IMR-90 (cell line): Measurements from ENCODE around the gene MRM2. TPM values are rescaled to one million over a fixed set of nuclear protein-coding genes. Genes with fewer than 3 reads are reported as not detected.

ENCODE experiments used
- ATAC-seq: fragments of 200-7000 bp; cut with Tn5 transposase; 2 replicates; pipeline ENCODE4 v1.9.1; 2020; ENCODE audit warnings: low read depth, mild to moderate bottlenecking, moderate library complexity
- BruUV-seq: library from RNA; stranded (reverse); fragments of 400-500 nt; replicated peaks from 2 replicates; lab custom pipeline; 2021; lab: Mats Ljungman, UMichigan
- CTCF ChIA-PET: fragments of 300-600 bp; formaldehyde crosslinking; extraction: SDS; loops from one replicate; lab custom pipeline; 2021; ENCODE audit warnings: antibody characterized with exemption; lab: Yijun Ruan, JAX
- POLR2A ChIA-PET: fragments of 300-600 bp; sonication (Branson Sonifier 250); formaldehyde crosslinking; loops from one replicate; lab custom pipeline; 2022; ENCODE audit warnings: antibody characterized with exemption; ENCODE audit not compliant: unreplicated experiment; lab: Charles Lee
- DNase-seq: peaks from one replicate; pipeline ENCODE4 v3.0.0; 2013
- H2AFZ ChIP-seq: replicated peaks from 2 replicates; pipeline ENCODE3; 2013; ENCODE audit warnings: low read length, mild to moderate bottlenecking; ENCODE audit not compliant: poor library complexity
- H2AK5ac ChIP-seq: 2 replicates; pipeline ENCODE4 v1.6.1; 2013; ENCODE audit warnings: low read depth, low read length, inconsistent platforms
- H2AK9ac ChIP-seq: replicated peaks from 2 replicates; pipeline ENCODE3; 2013; ENCODE audit warnings: mild to moderate bottlenecking, low read depth, low read length, moderate library complexity; ENCODE audit not compliant: poor library complexity
- H2BK120ac ChIP-seq: 2 replicates; pipeline ENCODE4 v1.6.1; 2013; ENCODE audit warnings: low read depth, low read length, inconsistent platforms
- H2BK15ac ChIP-seq: 3 replicates; pipeline ENCODE4 v1.6.1; 2013; ENCODE audit warnings: low read depth, low read length, inconsistent platforms
- H2BK20ac ChIP-seq: 2 replicates; pipeline ENCODE4 v1.6.1; 2013; ENCODE audit warnings: low read depth, mild to moderate bottlenecking, inconsistent platforms, low read length, moderate library complexity
- H2BK5ac ChIP-seq: 2 replicates; pipeline ENCODE4 v1.6.1; 2013; ENCODE audit warnings: mild to moderate bottlenecking, low read depth, low read length, inconsistent platforms; ENCODE audit not compliant: poor library complexity, severe bottlenecking
- H3K14ac ChIP-seq: replicated peaks from 2 replicates; pipeline ENCODE4 v1.6.1; 2013; ENCODE audit warnings: low read depth, low read length, inconsistent platforms
- H3K18ac ChIP-seq: 2 replicates; pipeline ENCODE4 v1.6.1; 2013; ENCODE audit warnings: low read depth, low read length, control low read depth
- H3K23ac ChIP-seq: 2 replicates; pipeline ENCODE4 v1.6.1; 2013; ENCODE audit warnings: low read depth, low read length, inconsistent platforms
- H3K27ac ChIP-seq: 2 replicates; pipeline ENCODE4 v1.5.1; 2013; ENCODE audit warnings: mild to moderate bottlenecking, control low read depth, low read length; ENCODE audit not compliant: insufficient read depth
- H3K27me3 ChIP-seq: 2 replicates; pipeline ENCODE4 v1.6.1; 2013; ENCODE audit warnings: low read length; ENCODE audit not compliant: control insufficient read depth, insufficient read depth
- H3K36me3 ChIP-seq: 2 replicates; pipeline ENCODE4 v1.6.1; 2013; ENCODE audit warnings: low read length, mixed read lengths; ENCODE audit not compliant: control insufficient read depth, insufficient read depth
- H3K4ac ChIP-seq: 2 replicates; pipeline ENCODE4 v1.6.1; 2013; ENCODE audit warnings: low read depth, low read length, inconsistent platforms
- H3K4me1 ChIP-seq: 2 replicates; pipeline ENCODE4 v1.6.1; 2013; ENCODE audit warnings: low read length, mixed read lengths; ENCODE audit not compliant: control insufficient read depth, insufficient read depth
- H3K4me2 ChIP-seq: 2 replicates; pipeline ENCODE4 v1.6.1; 2013; ENCODE audit warnings: low read depth, mild to moderate bottlenecking, control low read depth, low read length, moderate library complexity
- H3K4me3 ChIP-seq: 2 replicates; pipeline ENCODE4 v1.5.1; 2013; ENCODE audit warnings: low read depth, mild to moderate bottlenecking, control low read depth, low read length, moderate library complexity; ENCODE audit not compliant: insufficient read depth
- H3K56ac ChIP-seq: 2 replicates; pipeline ENCODE4 v1.6.1; 2013; ENCODE audit warnings: low read length, inconsistent platforms; ENCODE audit not compliant: insufficient read depth; ENCODE audit errors: extremely low read depth
- H3K79me1 ChIP-seq, 2 experiments: 2 replicates each; pipeline ENCODE4 v1.6.1; 2013; ENCODE audit warnings: low read length in 2 of 2, inconsistent platforms in 1 of 2, low read depth in 1 of 2
- H3K9ac ChIP-seq: 2 replicates; pipeline ENCODE4 v1.6.1; 2013; ENCODE audit warnings: low read depth, low read length, control low read depth
- H3K9me1 ChIP-seq: 2 replicates; pipeline ENCODE4 v1.6.1; 2013; ENCODE audit warnings: low read length, inconsistent platforms; ENCODE audit not compliant: insufficient read depth
- H3K9me3 ChIP-seq: 2 replicates; pipeline ENCODE4 v1.6.1; 2013; ENCODE audit warnings: low read length; ENCODE audit not compliant: control insufficient read depth, insufficient read depth
- H4K20me1 ChIP-seq: 2 replicates; pipeline ENCODE4 v1.6.1; 2013; ENCODE audit warnings: low read length, inconsistent platforms; ENCODE audit not compliant: insufficient read depth
- H4K5ac ChIP-seq: 2 replicates; pipeline ENCODE4 v1.6.1; 2013; ENCODE audit warnings: mild to moderate bottlenecking, low read depth, low read length, control low read depth
- H4K8ac ChIP-seq, 2 experiments: 2 replicates each; pipeline ENCODE4 v1.6.1; 2013; ENCODE audit warnings: low read depth in 2 of 2, low read length in 2 of 2, control low read depth in 1 of 2, inconsistent platforms in 1 of 2
- H4K91ac ChIP-seq: 2 replicates; pipeline ENCODE4 v1.6.1; 2013; ENCODE audit warnings: low read depth, low read length, inconsistent platforms; ENCODE audit not compliant: insufficient read depth
- BHLHE40 ChIP-seq: fragments of 150-350 bp; IDR thresholded peaks from 2 replicates; pipeline ENCODE4 v1.6.1; 2016; ENCODE audit warnings: mild to moderate bottlenecking, low read depth, low read length
- CEBPB ChIP-seq: IDR thresholded peaks from 2 replicates; pipeline ENCODE4 v1.6.1; 2012; ENCODE audit warnings: low read depth, low read length, improper control_type of control experiment
- CHD1 ChIP-seq: IDR thresholded peaks from 2 replicates; pipeline ENCODE4 v1.6.1; 2012; ENCODE audit warnings: low read depth, low read length, improper control_type of control experiment
- CTCF ChIP-seq: conservative IDR thresholded peaks from 2 replicates; pipeline ENCODE4 v1.5.1; 2012; ENCODE audit warnings: mild to moderate bottlenecking, low read depth, low read length, improper control_type of control experiment
- ELK1 ChIP-seq: fragments of 150-350 bp; IDR thresholded peaks from 2 replicates; pipeline ENCODE4 v1.6.1; 2016; ENCODE audit warnings: low read depth, mild to moderate bottlenecking, low read length, moderate library complexity, borderline replicate concordance
- FOS ChIP-seq: fragments of 150-350 bp; IDR thresholded peaks from 2 replicates; pipeline ENCODE4 v1.6.1; 2016; ENCODE audit warnings: low read depth, low read length
- MAFK ChIP-seq: IDR thresholded peaks from 2 replicates; pipeline ENCODE4 v1.6.1; 2012; ENCODE audit warnings: low read depth, low read length, improper control_type of control experiment
- MAZ ChIP-seq: IDR thresholded peaks from 2 replicates; pipeline ENCODE4 v1.6.1; 2012; ENCODE audit warnings: low read depth, mild to moderate bottlenecking, low read length, improper control_type of control experiment, moderate library complexity, borderline replicate concordance
- MXI1 ChIP-seq: IDR thresholded peaks from 2 replicates; pipeline ENCODE4 v1.6.1; 2012; ENCODE audit warnings: low read depth, mild to moderate bottlenecking, low read length, moderate library complexity, borderline replicate concordance
- NFE2L2 ChIP-seq: fragments of 150-350 bp; IDR thresholded peaks from 2 replicates; pipeline ENCODE4 v1.6.1; 2016; ENCODE audit warnings: low read depth, mild to moderate bottlenecking, low read length
- POLR2A ChIP-seq: IDR thresholded peaks from 2 replicates; pipeline ENCODE4 v1.6.1; 2012; ENCODE audit warnings: mild to moderate bottlenecking, low read depth, low read length
- RAD21 ChIP-seq: IDR thresholded peaks from 2 replicates; pipeline ENCODE4 v1.6.1; 2012; ENCODE audit warnings: low read length, improper control_type of control experiment
- RCOR1 ChIP-seq: IDR thresholded peaks from 2 replicates; pipeline ENCODE4 v1.6.1; 2012; ENCODE audit warnings: mild to moderate bottlenecking, low read length, improper control_type of control experiment; ENCODE audit not compliant: insufficient replicate concordance
- RFX5 ChIP-seq: IDR thresholded peaks from 2 replicates; pipeline ENCODE4 v1.8.0; 2012; ENCODE audit warnings: low read depth, mild to moderate bottlenecking, low read length, moderate library complexity
- SMC3 ChIP-seq: fragments of 150-350 bp; IDR thresholded peaks from 2 replicates; pipeline ENCODE4 v1.6.1; 2016; ENCODE audit warnings: low read depth, mild to moderate bottlenecking, antibody characterized with exemption, low read length, moderate library complexity
- WGBS, 2 experiments: methylation state at CpG; one replicate each; pipeline versions ENCODE4 v1.1.5 to v1.1.7; 2013; ENCODE audit warnings: missing lambda C conversion rate in 2 of 2; ENCODE audit not compliant: insufficient read length in 1 of 2; ENCODE audit errors: extremely low coverage in 2 of 2; 5-methylcytosine and 5-hydroxymethylcytosine counted together
- dilution Hi-C: fragments of 300-500 bp; cut with HindIII; formaldehyde crosslinking; loops from one replicate; pipeline ENCODE4 v1.14.3; 2018; ENCODE audit warnings: low sequenced_read_pairs; ENCODE audit not compliant: unreplicated experiment
- in situ Hi-C: fragments of 300-500 bp; cut with MboI; formaldehyde crosslinking; loops from 3 replicates; pipeline ENCODE4 v1.14.3; 2019; ENCODE audit warnings: low sequenced_read_pairs, inconsistent platforms, mixed read lengths
- intact Hi-C: fragments of 100-400 bp; cut with micrococcal nuclease; formaldehyde crosslinking; loops from 2 replicates; pipeline ENCODE4 v1.10.0; 2022
- polyA plus RNA-seq, 3 experiments: library from polyadenylated mRNA; depleted of rRNA; stranded (reverse); fragments of >200 nt; gene quantifications; 2 replicates each; pipeline ENCODE4 v1.2.3, GENCODE V29; 2012; ENCODE audit warnings: low replicate concordance in 1 of 3
- total RNA-seq: library from RNA; depleted of rRNA; stranded (reverse); fragments of >200 nt; gene quantifications from 2 replicates; pipeline ENCODE4 v1.2.3, GENCODE V29; 2012
- TF ChIP-seq, protein P1 (sequence below): fragments of 150-350 bp; IDR thresholded peaks from 2 replicates; pipeline ENCODE4 v1.6.1; 2017; ENCODE audit warnings: mild to moderate bottlenecking, antibody characterized with exemption, low read length, low read depth

Gene MRM2
- total and polyA plus RNA-seq, 2 of the 4 experiments (the other 2 are of a cell fraction), result 19.1 to 23.8 TPM

DNA sequence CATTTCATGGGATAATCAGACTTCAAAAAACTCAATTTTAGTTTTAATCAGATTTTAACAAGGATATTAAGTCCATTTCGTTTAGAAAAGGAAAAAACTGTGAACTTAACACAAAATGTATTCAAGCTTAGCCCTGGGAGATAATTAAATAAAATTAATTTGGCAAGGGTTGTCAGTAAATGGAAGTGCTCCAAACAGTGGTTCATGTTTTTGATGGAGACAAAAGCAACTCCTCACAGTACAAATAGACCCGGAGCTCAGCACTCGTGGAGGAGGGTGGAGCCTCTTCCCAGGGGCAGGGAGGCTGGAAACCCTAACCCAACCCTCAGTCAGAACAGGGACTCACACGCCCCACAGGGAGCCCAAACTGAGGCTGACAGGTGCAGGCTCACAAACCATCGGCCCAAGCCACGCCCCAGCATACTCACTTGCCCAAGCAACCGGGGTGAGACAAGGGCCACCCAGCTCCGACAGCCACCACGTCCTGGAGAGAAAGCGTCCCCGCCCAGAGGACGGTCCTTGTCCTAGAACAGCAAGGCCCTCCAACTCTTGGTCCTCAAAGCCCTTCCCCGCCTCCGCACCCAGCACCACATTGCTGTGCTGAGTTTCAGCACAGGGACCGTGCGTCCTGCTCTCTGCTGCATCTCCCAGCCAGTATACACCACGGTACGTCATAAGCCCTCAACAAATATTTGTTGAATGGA is 49.0 kb downstream of the MRM2 start:
- Histone ChIP-seq H3K14ac (no peak overlapping the region), H3K4me3 (no peak overlapping the region), H3K27ac (no peak overlapping the region), H2BK20ac (no peak overlapping the region), H2AK5ac (no peak overlapping the region), H2AK9ac (no peak overlapping the region), H4K5ac (no peak overlapping the region), H3K56ac (no peak overlapping the region), H2AFZ (no peak overlapping the region), H2BK5ac (no peak overlapping the region), H4K91ac (no peak overlapping the region), H4K20me1 (no peaks in the 10 kb centered on the region), H3K79me1 (peaks cover 19 to 34% of the 10 kb centered on the region in 2 experiments; a peak in 3 of 4 replicates), H3K9ac (no peak overlapping the region), H3K36me3 (peaks cover 16% of the 10 kb centered on the region), H3K9me3 (no peaks in the 10 kb centered on the region; the same call in 1 of the 2 replicates), H3K23ac (no peak overlapping the region), H2BK120ac (no peak overlapping the region), H3K4me1 (no peaks in the 10 kb centered on the region), H3K27me3 (no peaks in the 10 kb centered on the region), H4K8ac (no peak overlapping the region), H2BK15ac (no peak overlapping the region), H3K18ac (no peak overlapping the region), H3K9me1 (no peaks in the 10 kb centered on the region), H3K4ac (no peak overlapping the region), H3K4me2 (no peak overlapping the region)
- CTCF ChIA-PET, result no interaction called here
- TF ChIP-seq BHLHE40, result no peak
- no peak for TF ChIP-seq MXI1
- TF ChIP-seq CEBPB, result no peak
- no peak for TF ChIP-seq FOS
- TF ChIP-seq MAZ, result no peak
- no peak for TF ChIP-seq POLR2A
- TF ChIP-seq CTCF, result no peak
- TF ChIP-seq RAD21, result no peak
- no peak for TF ChIP-seq NFE2L2
- TF ChIP-seq, protein P1, sequence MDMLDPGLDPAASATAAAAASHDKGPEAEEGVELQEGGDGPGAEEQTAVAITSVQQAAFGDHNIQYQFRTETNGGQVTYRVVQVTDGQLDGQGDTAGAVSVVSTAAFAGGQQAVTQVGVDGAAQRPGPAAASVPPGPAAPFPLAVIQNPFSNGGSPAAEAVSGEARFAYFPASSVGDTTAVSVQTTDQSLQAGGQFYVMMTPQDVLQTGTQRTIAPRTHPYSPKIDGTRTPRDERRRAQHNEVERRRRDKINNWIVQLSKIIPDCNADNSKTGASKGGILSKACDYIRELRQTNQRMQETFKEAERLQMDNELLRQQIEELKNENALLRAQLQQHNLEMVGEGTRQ, result no peak
- TF ChIP-seq SMC3, result no peak
- TF ChIP-seq ELK1, result no peak
- no peak for TF ChIP-seq RFX5
- TF ChIP-seq RCOR1, result no peak
- TF ChIP-seq MAFK, result no peak
- no peak for TF ChIP-seq CHD1
- WGBS, 2 experiments, result 94% methylated on average over 10 of the region's 18 CpGs; no CpG with 5 or more reads in 1 of the 2 experiments
- DNase-seq, result no peak
- dilution Hi-C loops, result no loop called here
- no TSS peak for BruUV-seq
- POLR2A ChIA-PET, result no interaction called here
- intact Hi-C loops, result no loop called here
- in situ Hi-C loops, result no loop called here
- ATAC-seq, result no peak
